ENCODE data around the gene AHCYL2. TPM values are rescaled to one million over a fixed set of nuclear protein-coding genes. Genes with fewer than 3 reads are reported as not detected.

Gene AHCYL2
- total RNA-seq, 2 donors from 2014 or later: 262 to 397 TPM

- no peak for DNase-seq
- Histone ChIP-seq H3K4me1 (no peaks in the 10 kb centered on the region), H3K27me3 (no peaks in the 10 kb centered on the region), H3K9me3 (no peaks in the 10 kb centered on the region), H3K36me3 (no peaks in the 10 kb centered on the region), H3K4me3 (no peak overlapping the region), H3K27ac (no peak overlapping the region), H3K9ac (ENCODE audit: low read depth in 2 of 2, low read length in 2 of 2) (no peak overlapping the region)
- no peak for TF ChIP-seq CTCF (IDR thresholded peaks at IDR 0.05)
- intact Hi-C loops (cut with DNase I): no loop called here
Measured at GRCh38 chr7:129315960-129316359, 91.1 kb downstream of the AHCYL2 start.

GRCh38 chr7:129317450-129317849 lies 92.6 kb downstream of the AHCYL2 start:
- no peak for TF ChIP-seq CTCF (IDR thresholded peaks at IDR 0.05)
- no peak overlapping the region for H3K9ac ChIP-seq (ENCODE audit: low read depth in 2 of 2, low read length in 2 of 2)

GRCh38 chr7:129327076-129327475 lies 102.2 kb downstream of the AHCYL2 start:
- intact Hi-C loops (cut with DNase I): no loop called here
- Histone ChIP-seq H3K27ac (no peak overlapping the region), H3K9me3 (no peaks in the 10 kb centered on the region), H3K27me3 (no peaks in the 10 kb centered on the region), H3K4me1 (no peaks in the 10 kb centered on the region), H3K9ac (ENCODE audit: low read depth in 2 of 2, low read length in 2 of 2) (no peak overlapping the region), H3K36me3 (no peaks in the 10 kb centered on the region), H3K4me3 (no peak overlapping the region)
- no peak for TF ChIP-seq CTCF (IDR thresholded peaks at IDR 0.05)
- DNase-seq: no peak

More at GRCh38 chr7:129317450-129317849, 92.6 kb downstream of the AHCYL2 start:
- intact Hi-C loops (cut with DNase I): no loop called here
- Histone ChIP-seq H3K9me3 (no peaks in the 10 kb centered on the region), H3K4me1 (no peaks in the 10 kb centered on the region), H3K27ac (no peak overlapping the region), H3K36me3 (no peaks in the 10 kb centered on the region), H3K27me3 (no peaks in the 10 kb centered on the region), H3K4me3 (no peak overlapping the region)
- no peak for DNase-seq

DNA sequence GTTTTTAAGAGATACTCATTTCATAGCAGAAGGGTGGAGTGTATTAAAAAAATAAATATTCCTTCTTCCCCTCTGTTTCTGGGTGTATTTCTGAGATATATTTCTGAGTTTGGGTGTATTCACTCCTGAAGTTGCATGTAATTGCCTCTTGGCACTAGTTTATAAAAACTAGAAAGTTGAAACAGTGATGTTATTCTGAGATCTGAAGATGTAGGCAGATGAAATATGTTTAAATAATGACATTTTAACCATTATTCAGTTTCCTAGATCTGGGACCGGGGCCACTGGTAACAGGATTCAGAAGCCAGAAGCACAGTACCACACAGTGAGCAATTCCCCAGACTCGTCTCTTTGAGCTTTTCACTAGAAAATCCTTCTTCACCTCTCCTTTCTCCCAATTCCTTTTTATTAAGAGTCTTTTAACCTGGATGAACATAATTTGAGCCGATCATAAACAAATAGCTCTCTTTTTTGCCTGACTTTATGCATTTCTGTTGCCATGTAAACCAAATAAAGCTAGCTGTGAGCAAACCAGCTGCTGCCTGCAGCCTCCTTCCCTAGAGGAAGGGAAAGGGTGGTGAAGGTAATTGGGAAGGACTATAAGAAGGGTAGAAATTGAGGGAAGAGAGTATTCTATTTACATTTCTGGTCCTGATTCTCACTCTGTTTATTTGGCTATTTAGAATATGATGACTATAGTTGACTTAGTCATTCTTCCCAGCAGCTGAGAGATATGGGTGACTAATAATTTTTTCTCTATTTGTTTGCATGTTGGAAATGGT lies 107.6 kb downstream of the AHCYL2 start:
- H3K9me3 ChIP-seq: no peaks in the 10 kb centered on the region
- H3K9ac ChIP-seq (ENCODE audit: low read depth in 2 of 2, low read length in 2 of 2): no peak overlapping the region
- H3K4me3 ChIP-seq: no peak overlapping the region
- no peaks in the 10 kb centered on the region for H3K36me3 ChIP-seq
- DNase-seq: no peak
- H3K27me3 ChIP-seq: no peaks in the 10 kb centered on the region
- H3K4me1 ChIP-seq: no peaks in the 10 kb centered on the region
- TF ChIP-seq CTCF (IDR thresholded peaks at IDR 0.05): no peak
- intact Hi-C loops (cut with DNase I): no loop called here
- no peak overlapping the region for H3K27ac ChIP-seq

DNA sequence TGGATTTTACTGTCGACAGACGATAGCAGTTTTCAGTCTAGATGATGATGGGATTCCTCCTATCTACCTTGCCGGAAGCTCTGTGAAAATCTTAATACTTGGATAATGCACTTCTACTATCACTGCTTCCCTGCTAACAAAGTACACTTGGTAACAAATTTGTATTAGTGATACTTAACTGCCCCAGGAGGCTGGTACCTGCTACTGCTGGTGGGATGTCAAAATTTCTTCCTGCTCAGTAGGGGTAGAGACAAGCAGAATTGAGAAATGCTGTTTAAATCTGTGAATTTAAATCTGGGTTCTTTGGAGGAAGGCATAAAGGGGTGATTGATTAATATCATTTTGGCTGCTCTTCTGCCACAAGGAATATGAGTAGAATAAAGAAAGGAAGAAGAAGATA lies 109.6 kb downstream of the AHCYL2 start:
- no peaks in the 10 kb centered on the region for H3K27me3 ChIP-seq
- TF ChIP-seq CTCF (IDR thresholded peaks at IDR 0.05): no peak
- intact Hi-C loops (cut with DNase I): no loop called here

More for the DNA sequence above, 109.6 kb downstream of the AHCYL2 start:
- no peaks in the 10 kb centered on the region for H3K9me3 ChIP-seq
- H3K9ac ChIP-seq (ENCODE audit: low read depth in 2 of 2, low read length in 2 of 2): no peak overlapping the region
- H3K36me3 ChIP-seq: no peaks in the 10 kb centered on the region
- no peaks in the 10 kb centered on the region for H3K4me1 ChIP-seq
- no peak for DNase-seq
- no peak overlapping the region for H3K27ac ChIP-seq
- H3K4me3 ChIP-seq: no peak overlapping the region

Data from colonic mucosa (tissue), 4 donors.